ENCODE measurements around the gene TSPAN1.

TSPAN1 gene

GRCh38 chr1:46166521-46167462 lies 8.1 kb upstream of the TSPAN1 start:
- no peak for DNase-seq

- DNase-seq, result no peak
These were observed 6.4 kb upstream of the TSPAN1 start for GRCh38 chr1:46168477-46168876.

GRCh38 chr1:46169811-46170454 lies 5.0 kb upstream of the TSPAN1 start:
- no peak for DNase-seq

- no peak for DNase-seq
These were observed 3.5 kb upstream of the TSPAN1 start for GRCh38 chr1:46171351-46171750.

GRCh38 chr1:46171871-46172270 lies 3.0 kb upstream of the TSPAN1 start:
- DNase-seq, result no peak

GRCh38 chr1:46172321-46172720 lies 2.6 kb upstream of the TSPAN1 start:
- DNase-seq, result no peak

GRCh38 chr1:46173361-46173856 lies 1.5 kb upstream of the TSPAN1 start:
- no peak for DNase-seq

- no peak for DNase-seq
These were observed 356 bp downstream of the TSPAN1 start for GRCh38 chr1:46175243-46175642.

GRCh38 chr1:46176211-46176865 lies 1.5 kb downstream of the TSPAN1 start, which contains the start of gene P3R3URF:
Gene P3R3URF (minus strand): TSS chr1:46176488. CDS start chr1:46176471, 17 bp downstream.
- no peak for DNase-seq

GRCh38 chr1:46179138-46180081 lies 4.5 kb downstream of the TSPAN1 start:
- DNase-seq, result peak; percentile 86

GRCh38 chr1:46180082-46180616 lies 5.3 kb downstream of the TSPAN1 start:
- DNase-seq, result peak; percentile 76

GRCh38 chr1:46181343-46182260 lies 6.7 kb downstream of the TSPAN1 start:
- DNase-seq, result no peak

GRCh38 chr1:46183079-46183847 lies 8.4 kb downstream of the TSPAN1 start:
- DNase-seq, result no peak

GRCh38 chr1:46183926-46184557 lies 9.2 kb downstream of the TSPAN1 start:
- DNase-seq, result no peak

- no peak for DNase-seq
These were observed 10.2 kb downstream of the TSPAN1 start for GRCh38 chr1:46184920-46185658.

GRCh38 chr1:46186076-46186475 lies 11.2 kb downstream of the TSPAN1 start:
- DNase-seq, result no peak

- DNase-seq, result peak; percentile 91
These were observed 12.4 kb downstream of the TSPAN1 start for GRCh38 chr1:46187106-46187869.
